GM12878 (cell line): ENCODE results near the gene FXYD6. TPM values are rescaled to one million over a fixed set of nuclear protein-coding genes. Genes with fewer than 3 reads are reported as not detected.

ENCODE experiments used
- ATAC-seq: fragments of 200-7000 bp; cut with Tn5 transposase; 3 replicates; pipeline ENCODE4 v1.9.1; 2020; ENCODE audit warnings: mild to moderate bottlenecking, moderate library complexity
- BruUV-seq: library from RNA; stranded (reverse); fragments of 400-500 nt; replicated peaks from 2 replicates; lab custom pipeline; 2021; lab: Mats Ljungman, UMichigan
- CTCF ChIA-PET: fragments of 300-600 bp; sonication (Branson Sonifier 250); formaldehyde crosslinking; extraction: SDS; loops from one replicate; lab custom pipeline; 2021; ENCODE audit warnings: inconsistent platforms; lab: Yijun Ruan, JAX
- POLR2A ChIA-PET: fragments of 350-600 bp; formaldehyde crosslinking; extraction: SDS; loops from one replicate; lab custom pipeline; 2021; ENCODE audit warnings: inconsistent platforms; lab: Charles Lee
- RAD21 ChIA-PET: fragments of 300-600 bp; sonication (Branson Sonifier 250); formaldehyde crosslinking; loops from one replicate; lab custom pipeline; 2023; ENCODE audit warnings: antibody characterized with exemption; ENCODE audit not compliant: unreplicated experiment; lab: Charles Lee
- SMC1A ChIA-PET: fragments of 300-600 bp; sonication (Branson Sonifier 250); formaldehyde crosslinking; loops from one replicate; lab custom pipeline; 2023; ENCODE audit not compliant: unreplicated experiment, uncharacterized antibody; lab: Charles Lee
- DNase-seq: peaks from one replicate; pipeline ENCODE4 v3.0.0-alpha.2; 2011; ENCODE audit warnings: low read depth, low spot score
- FAIRE-seq: peaks from 3 replicates; lab custom pipeline; 2011; peaks lifted over from hg19 to GRCh38; lab: Jason Lieb, UNC
- H2AFZ ChIP-seq: 2 replicates; pipeline ENCODE4 v1.6.0; 2011; ENCODE audit warnings: low read depth, low read length, control low read depth; ENCODE audit not compliant: control insufficient read depth
- H3K27ac ChIP-seq: 2 replicates; pipeline ENCODE4 v1.5.1; 2011; ENCODE audit warnings: control low read depth; ENCODE audit not compliant: control insufficient read depth, insufficient read depth
- H3K27me3 ChIP-seq, 2 experiments: replicated peaks in 1 of 2; 2 replicates each; pipeline versions ENCODE4 v1.6.0 to v1.6.1; 2011; ENCODE audit warnings: low read length in 1 of 2; ENCODE audit not compliant: control insufficient read depth in 2 of 2, insufficient read depth in 2 of 2
- H3K36me3 ChIP-seq, 2 experiments: 2 replicates each; pipeline ENCODE4 v1.5.1; 2011; ENCODE audit warnings: low read length in 1 of 2; ENCODE audit not compliant: control insufficient read depth in 2 of 2, insufficient read depth in 2 of 2
- H3K4me1 ChIP-seq: 2 replicates; pipeline ENCODE4 v1.6.1; 2011; ENCODE audit warnings: mild to moderate bottlenecking, low read length, moderate library complexity, mixed read lengths; ENCODE audit not compliant: control insufficient read depth, insufficient read depth
- H3K4me2 ChIP-seq: 2 replicates; pipeline ENCODE4 v1.6.0; 2011; ENCODE audit warnings: control low read depth; ENCODE audit not compliant: control insufficient read depth, insufficient read depth
- H3K4me3 ChIP-seq: fragments of 200-600 bp; sonication (generic); 2 replicates; pipeline ENCODE4 v1.5.1; 2016
- H3K79me2 ChIP-seq: 2 replicates; pipeline ENCODE4 v1.6.0; 2011; ENCODE audit warnings: low read length; ENCODE audit not compliant: control insufficient read depth, insufficient read depth
- H3K9ac ChIP-seq: 2 replicates; pipeline ENCODE4 v1.8.0; 2011; ENCODE audit warnings: low read length, control low read depth, mixed read lengths; ENCODE audit not compliant: control insufficient read depth, insufficient read depth
- H3K9me3 ChIP-seq: replicated peaks from 3 replicates; pipeline ENCODE4 v1.5.1; 2011; ENCODE audit warnings: mild to moderate bottlenecking, low read length; ENCODE audit not compliant: control insufficient read depth, insufficient read depth
- H4K20me1 ChIP-seq: 2 replicates; pipeline ENCODE4 v1.6.0; 2011; ENCODE audit not compliant: control insufficient read depth, insufficient read depth
- ATF2 ChIP-seq: IDR thresholded peaks from 2 replicates; pipeline ENCODE4 v1.6.1; 2012; ENCODE audit warnings: low read length, inconsistent platforms
- ATF7 ChIP-seq: fragments of 450-650 bp; IDR thresholded peaks from 2 replicates; pipeline ENCODE4 v1.6.1; 2016; ENCODE audit warnings: low read depth, mild to moderate bottlenecking
- IKZF1 ChIP-seq: fragments of 450-650 bp; conservative IDR thresholded peaks from 2 replicates; pipeline ENCODE4 v1.6.1; 2017; ENCODE audit warnings: antibody characterized with exemption, mild to moderate bottlenecking
- POU2F2 ChIP-seq: IDR thresholded peaks from 3 replicates; pipeline ENCODE4 v1.6.1; 2011; ENCODE audit warnings: low read depth, mild to moderate bottlenecking, low read length, borderline replicate concordance
- WGBS: methylation state at CpG from one replicate; pipeline ENCODE4 v1.1.6; 2016; ENCODE audit warnings: low lambda C conversion rate; ENCODE audit not compliant: insufficient replicate concordance, insufficient coverage; ENCODE audit errors: missing lambda C conversion rate; 5-methylcytosine and 5-hydroxymethylcytosine counted together
- in situ Hi-C: fragments of 300-500 bp; cut with MboI; formaldehyde crosslinking; loops from 9 replicates; pipeline ENCODE4 v1.14.3; 2018; ENCODE audit warnings: mixed read lengths
- intact Hi-C: fragments of 100-400 bp; cut with micrococcal nuclease; formaldehyde crosslinking; loops from one replicate; pipeline ENCODE4 v1.14.2; 2022; ENCODE audit not compliant: unreplicated experiment
- polyA plus RNA-seq, 11 experiments: library from polyadenylated mRNA; depleted of rRNA in 4 of 11; unstranded in 6 of 11; stranded (reverse) in 5 of 11; fragments of >200 nt; fragmentation: Nextera tagmentation in 4 of 11; fragmentation: Illumina TruSeq in 1 of 11; extraction: Ambion mirVana in 4 of 11; extraction: Trizol in 1 of 11; gene quantifications; 1 replicate in 1 of 11; 2 replicates in 10 of 11; pipeline versions ENCODE4 v1.2.1 to v1.2.3, GENCODE V29; 2011 to 2016; ENCODE audit warnings: inconsistent platforms in 2 of 11, missing spikeins in 2 of 11, low read depth in 1 of 11
- total RNA-seq, 4 experiments: library from RNA; depleted of rRNA in 3 of 4; stranded (reverse); fragments of >200 nt in 3 of 4; fragmentation: Illumina TruSeq in 1 of 4; extraction: Trizol in 1 of 4; gene quantifications; 2 replicates each; pipeline versions ENCODE4 v1.2.1 to v1.2.3, GENCODE V29; 2013 to 2021

The FXYD6 gene
- total and polyA plus RNA-seq, 10 of the 15 experiments (the other 5 are each of a cell fraction or from before 2014, with no cell fraction given) = 0.09 to 2.0 (median 0.23) TPM; not detected in 2

GRCh38 chr11:117915672-117916235, 39.3 kb upstream of the FXYD6 start:
- ChIA-PET CTCF (interaction anchor here (0.7 to 6.1 kb wide), 5 partner anchors 8 to 491 kb away, joined by 3 to 43 read pairs (median 3); no protein-coding TSS in a partner anchor), SMC1A (interaction anchor here (0.8 to 1.7 kb wide), 3 partner anchors 8 to 93 kb away, joined by 3 to 5 read pairs (median 3); no protein-coding TSS in a partner anchor), POLR2A (no interaction called here), RAD21 (interaction anchor here (1.5 kb wide), 1 partner anchor 30 kb away, joined by 9 read pairs; no protein-coding TSS in a partner anchor)
- DNase-seq (no peak), FAIRE-seq (no peak), ATAC-seq (no peak)
- H3K36me3 ChIP-seq = no peaks in the 10 kb centered on the region
- no peaks in the 10 kb centered on the region for H3K27me3 ChIP-seq
- intact Hi-C loops (no loop called here), in situ Hi-C loops (no loop called here)
- H3K79me2 ChIP-seq = no peaks in the 10 kb centered on the region
- WGBS = 4% methylated on average over 7 of the region's 9 CpGs
- H3K9ac ChIP-seq = no peak overlapping the region
- H4K20me1 ChIP-seq = no peaks in the 10 kb centered on the region
- H2AFZ ChIP-seq = no peak overlapping the region
- no peak overlapping the region for H3K4me2 ChIP-seq
- H3K4me1 ChIP-seq = peaks cover 8% of the 10 kb centered on the region
- TF ChIP-seq POU2F2 (no peak), IKZF1 (no peak), ATF2 (no peak), ATF7 (no peak)
- H3K27ac ChIP-seq = no peak overlapping the region
- BruUV-seq = no TSS peak
- H3K9me3 ChIP-seq = no peaks in the 10 kb centered on the region
- H3K4me3 ChIP-seq = no peak overlapping the region
